Upper lobe of left lung (tissue), 4 donors: Measurements from ENCODE around the gene SLC6A19.

Source experiments
- EP300 ChIP-seq, 4 donors: sonication (generic); formaldehyde crosslinking; IDR thresholded peaks; one replicate each; pipeline ENCODE4 v1.5.1; 2017; ENCODE audit warnings: antibody characterized with exemption in 4 of 4, control low read depth in 2 of 4
- POLR2A ChIP-seq, 4 donors: fragments of 450-650 bp; IDR thresholded peaks; one replicate each; pipeline ENCODE4 v1.5.1; 2016 to 2017; ENCODE audit warnings: antibody characterized with exemption in 4 of 4, mild to moderate bottlenecking in 2 of 4
- POLR2AphosphoS5 ChIP-seq, 2 donors: sonication (generic); formaldehyde crosslinking; IDR thresholded peaks; one replicate each; pipeline ENCODE4 v1.5.1; 2017; ENCODE audit warnings: antibody characterized with exemption in 2 of 2
- TF ChIP-seq, protein P1 (sequence below), 6 experiments: fragments of 450-650 bp in 4 of 6; fragments of 200-600 bp in 2 of 6; sonication (generic) in 2 of 6; IDR thresholded peaks; one replicate each; pipeline ENCODE4 v1.5.1; 2016 to 2019; ENCODE audit warnings: antibody characterized with exemption in 6 of 6

DNA sequence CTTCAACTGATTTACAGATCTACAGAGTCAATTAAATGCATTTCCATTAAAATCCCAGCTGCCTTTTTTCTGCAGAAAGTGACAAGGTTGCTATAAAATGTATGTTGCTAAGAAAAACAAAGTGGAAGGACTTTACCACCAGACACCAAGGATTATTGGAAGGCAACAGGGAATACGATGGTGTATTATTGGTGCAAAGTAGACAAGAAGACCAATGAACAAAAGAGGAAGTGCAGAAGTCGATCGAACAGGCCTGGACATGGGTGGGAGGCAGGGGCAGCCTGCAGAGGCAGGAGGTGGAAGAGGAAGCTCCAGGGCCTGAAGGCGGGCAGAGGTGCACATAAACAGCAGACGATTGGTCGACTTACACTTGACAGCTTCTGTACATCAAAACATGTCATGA is 10.6 kb upstream of the SLC6A19 start:
- TF ChIP-seq, protein P1, sequence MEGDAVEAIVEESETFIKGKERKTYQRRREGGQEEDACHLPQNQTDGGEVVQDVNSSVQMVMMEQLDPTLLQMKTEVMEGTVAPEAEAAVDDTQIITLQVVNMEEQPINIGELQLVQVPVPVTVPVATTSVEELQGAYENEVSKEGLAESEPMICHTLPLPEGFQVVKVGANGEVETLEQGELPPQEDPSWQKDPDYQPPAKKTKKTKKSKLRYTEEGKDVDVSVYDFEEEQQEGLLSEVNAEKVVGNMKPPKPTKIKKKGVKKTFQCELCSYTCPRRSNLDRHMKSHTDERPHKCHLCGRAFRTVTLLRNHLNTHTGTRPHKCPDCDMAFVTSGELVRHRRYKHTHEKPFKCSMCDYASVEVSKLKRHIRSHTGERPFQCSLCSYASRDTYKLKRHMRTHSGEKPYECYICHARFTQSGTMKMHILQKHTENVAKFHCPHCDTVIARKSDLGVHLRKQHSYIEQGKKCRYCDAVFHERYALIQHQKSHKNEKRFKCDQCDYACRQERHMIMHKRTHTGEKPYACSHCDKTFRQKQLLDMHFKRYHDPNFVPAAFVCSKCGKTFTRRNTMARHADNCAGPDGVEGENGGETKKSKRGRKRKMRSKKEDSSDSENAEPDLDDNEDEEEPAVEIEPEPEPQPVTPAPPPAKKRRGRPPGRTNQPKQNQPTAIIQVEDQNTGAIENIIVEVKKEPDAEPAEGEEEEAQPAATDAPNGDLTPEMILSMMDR (IDR thresholded peaks at IDR 0.05), result no peak
- TF ChIP-seq POLR2A (IDR thresholded peaks at IDR 0.05) (no peak), EP300 (IDR thresholded peaks at IDR 0.05) (no peak), POLR2AphosphoS5 (IDR thresholded peaks at IDR 0.05) (no peak)
